Measurements from ENCODE around the gene MMP23B. TPM values are rescaled to one million over a fixed set of nuclear protein-coding genes. Genes with fewer than 3 reads are reported as not detected.
A peak's percentile ranks its signal among the peaks of the same experiment; 100 is the strongest.

Gene MMP23B
- total RNA-seq, 2 donors from 2014 or later = 3.0 to 5.8 TPM

GRCh38 chr1:1612104-1612400 is 19.9 kb upstream of the MMP23B start:
- Histone ChIP-seq H3K9ac (ENCODE audit: low read depth in 2 of 2, low read length in 2 of 2) (peak overlapping the region in 1 of 2 donors; percentile 9), H3K27me3 (no peaks in the 10 kb centered on the region), H3K36me3 (no peaks in the 10 kb centered on the region), H3K27ac (no peak overlapping the region), H3K4me3 (no peak overlapping the region), H3K9me3 (no peaks in the 10 kb centered on the region), H3K4me1 (peaks cover 12% of the 10 kb centered on the region)
- intact Hi-C loops (cut with DNase I) = no loop called here
- DNase-seq = no peak
- TF ChIP-seq, protein P1, sequence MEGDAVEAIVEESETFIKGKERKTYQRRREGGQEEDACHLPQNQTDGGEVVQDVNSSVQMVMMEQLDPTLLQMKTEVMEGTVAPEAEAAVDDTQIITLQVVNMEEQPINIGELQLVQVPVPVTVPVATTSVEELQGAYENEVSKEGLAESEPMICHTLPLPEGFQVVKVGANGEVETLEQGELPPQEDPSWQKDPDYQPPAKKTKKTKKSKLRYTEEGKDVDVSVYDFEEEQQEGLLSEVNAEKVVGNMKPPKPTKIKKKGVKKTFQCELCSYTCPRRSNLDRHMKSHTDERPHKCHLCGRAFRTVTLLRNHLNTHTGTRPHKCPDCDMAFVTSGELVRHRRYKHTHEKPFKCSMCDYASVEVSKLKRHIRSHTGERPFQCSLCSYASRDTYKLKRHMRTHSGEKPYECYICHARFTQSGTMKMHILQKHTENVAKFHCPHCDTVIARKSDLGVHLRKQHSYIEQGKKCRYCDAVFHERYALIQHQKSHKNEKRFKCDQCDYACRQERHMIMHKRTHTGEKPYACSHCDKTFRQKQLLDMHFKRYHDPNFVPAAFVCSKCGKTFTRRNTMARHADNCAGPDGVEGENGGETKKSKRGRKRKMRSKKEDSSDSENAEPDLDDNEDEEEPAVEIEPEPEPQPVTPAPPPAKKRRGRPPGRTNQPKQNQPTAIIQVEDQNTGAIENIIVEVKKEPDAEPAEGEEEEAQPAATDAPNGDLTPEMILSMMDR (IDR thresholded peaks at IDR 0.05) = no peak

- Histone ChIP-seq H3K9ac (ENCODE audit: low read depth in 2 of 2, low read length in 2 of 2) (no peak overlapping the region), H3K4me3 (no peak overlapping the region), H3K9me3 (no peaks in the 10 kb centered on the region), H3K27me3 (no peaks in the 10 kb centered on the region), H3K4me1 (peaks cover 14% of the 10 kb centered on the region), H3K27ac (peak overlapping the region; percentile 100), H3K36me3 (no peaks in the 10 kb centered on the region)
- no peak for DNase-seq
- intact Hi-C loops (cut with DNase I) = no loop called here
- TF ChIP-seq, protein P1 (IDR thresholded peaks at IDR 0.05) = no peak
Measured at GRCh38 chr1:1613509-1614082, 18.4 kb upstream of the MMP23B start.

DNA sequence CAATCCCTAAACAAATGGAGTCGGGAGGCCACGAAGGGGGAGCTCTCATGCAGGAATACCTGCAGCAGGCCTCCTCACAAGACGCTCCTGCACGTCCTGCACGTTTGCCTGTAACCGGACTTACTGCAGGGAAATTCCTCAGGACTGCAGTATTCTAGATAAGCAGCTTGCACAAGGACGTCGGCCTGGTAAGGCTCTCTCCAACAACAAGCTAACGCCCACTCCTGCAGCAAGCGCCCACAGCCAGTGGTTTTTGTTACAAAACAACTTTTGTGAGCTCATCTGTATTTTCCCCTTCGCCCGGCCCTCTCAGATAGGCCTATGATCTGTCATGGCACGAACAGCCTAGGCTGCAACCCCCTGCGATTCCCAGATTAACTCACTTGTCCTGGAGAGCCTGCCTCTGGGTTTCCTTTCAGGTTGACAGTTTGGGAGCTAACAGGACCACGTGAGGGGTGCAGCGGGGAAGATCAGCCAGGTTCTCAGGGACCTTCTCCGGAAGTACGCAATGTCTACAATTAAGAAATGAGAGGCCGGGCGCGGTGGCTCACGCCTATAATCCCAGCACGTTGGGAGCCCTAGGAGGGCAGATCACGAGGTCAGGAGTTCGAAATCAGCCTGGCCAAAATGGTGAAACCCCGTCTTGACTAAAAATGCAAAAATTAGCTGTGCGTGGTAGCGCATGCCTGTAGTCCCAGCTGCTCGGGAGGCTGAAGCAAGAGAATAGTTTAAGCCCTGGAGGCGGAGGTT is 17.6 kb upstream of the MMP23B start:
- Histone ChIP-seq H3K4me3 (peak overlapping the region; percentile 95), H3K9ac (ENCODE audit: low read depth in 2 of 2, low read length in 2 of 2) (peak overlapping the region; percentile 52 to 84), H3K9me3 (no peaks in the 10 kb centered on the region), H3K4me1 (peaks cover 14% of the 10 kb centered on the region), H3K27me3 (no peaks in the 10 kb centered on the region), H3K27ac (peak overlapping the region; percentile 100), H3K36me3 (no peaks in the 10 kb centered on the region)
- TF ChIP-seq, protein P1 (IDR thresholded peaks at IDR 0.05) = no peak
- intact Hi-C loops (cut with DNase I) = no loop called here
- DNase-seq = peak; percentile 54

DNA sequence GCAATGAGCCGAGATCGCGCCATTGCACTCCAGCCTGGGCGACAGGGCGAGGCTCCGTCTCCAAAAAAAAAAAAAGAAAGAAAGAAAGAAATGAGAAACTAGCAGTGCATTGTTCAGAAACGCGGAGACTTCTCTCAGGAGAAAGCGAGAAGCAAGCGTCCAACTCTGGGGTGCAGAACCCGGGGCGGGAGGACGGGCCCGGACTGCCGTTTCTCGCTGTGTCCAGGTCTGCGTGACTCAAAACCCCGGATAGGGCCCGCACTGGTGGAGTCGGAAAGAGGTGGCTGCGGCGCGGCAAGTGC is 17.1 kb upstream of the MMP23B start:
- intact Hi-C loops (cut with DNase I) = no loop called here
- TF ChIP-seq, protein P1 (IDR thresholded peaks at IDR 0.05) = no peak
- H3K4me3 ChIP-seq = peak overlapping the region; percentile 95
- H3K9me3 ChIP-seq = no peaks in the 10 kb centered on the region
- peaks cover 14% of the 10 kb centered on the region for H3K4me1 ChIP-seq
- no peaks in the 10 kb centered on the region for H3K36me3 ChIP-seq
- DNase-seq = no peak
- H3K9ac ChIP-seq (ENCODE audit: low read depth in 2 of 2, low read length in 2 of 2) = peak overlapping the region; percentile 52 to 84
- peak overlapping the region; percentile 100 for H3K27ac ChIP-seq
- H3K27me3 ChIP-seq = no peaks in the 10 kb centered on the region

GRCh38 chr1:1615256-1616044 is 16.5 kb upstream of the MMP23B start, which contains the start of gene MIB2:
MIB2 (plus strand) TSS chr1:1615500; CDS start chr1:1623453, 7,953 bp downstream.
- peak within 1 kb of the TSS; percentile 100 for H3K27ac ChIP-seq
- TF ChIP-seq, protein P1 (IDR thresholded peaks at IDR 0.05) = no peak
- peak within 1 kb of the TSS; percentile 95 for H3K4me3 ChIP-seq
- intact Hi-C loops (cut with DNase I) = no loop called here
- H3K36me3 ChIP-seq = no peaks in the 10 kb centered on the region
- peak within 1 kb of the TSS; percentile 87 to 98 for H3K9ac ChIP-seq (ENCODE audit: low read depth in 2 of 2, low read length in 2 of 2)
- H3K27me3 ChIP-seq = no peaks in the 10 kb centered on the region
- H3K9me3 ChIP-seq = no peaks in the 10 kb centered on the region
- peaks cover 14% of the 10 kb centered on the region for H3K4me1 ChIP-seq
- DNase-seq = peak; percentile 97
